GM12872 (cell line): ENCODE data around the gene SP3.
A peak's percentile ranks its signal among the peaks of the same experiment; 100 is the strongest.

Experiments
- TF ChIP-seq, protein P1 (sequence below): IDR thresholded peaks from 3 replicates; pipeline ENCODE4 v1.5.1; 2011; ENCODE audit warnings: low read depth, mild to moderate bottlenecking, low read length, moderate library complexity; ENCODE audit not compliant: insufficient read depth

SP3 gene

DNA sequence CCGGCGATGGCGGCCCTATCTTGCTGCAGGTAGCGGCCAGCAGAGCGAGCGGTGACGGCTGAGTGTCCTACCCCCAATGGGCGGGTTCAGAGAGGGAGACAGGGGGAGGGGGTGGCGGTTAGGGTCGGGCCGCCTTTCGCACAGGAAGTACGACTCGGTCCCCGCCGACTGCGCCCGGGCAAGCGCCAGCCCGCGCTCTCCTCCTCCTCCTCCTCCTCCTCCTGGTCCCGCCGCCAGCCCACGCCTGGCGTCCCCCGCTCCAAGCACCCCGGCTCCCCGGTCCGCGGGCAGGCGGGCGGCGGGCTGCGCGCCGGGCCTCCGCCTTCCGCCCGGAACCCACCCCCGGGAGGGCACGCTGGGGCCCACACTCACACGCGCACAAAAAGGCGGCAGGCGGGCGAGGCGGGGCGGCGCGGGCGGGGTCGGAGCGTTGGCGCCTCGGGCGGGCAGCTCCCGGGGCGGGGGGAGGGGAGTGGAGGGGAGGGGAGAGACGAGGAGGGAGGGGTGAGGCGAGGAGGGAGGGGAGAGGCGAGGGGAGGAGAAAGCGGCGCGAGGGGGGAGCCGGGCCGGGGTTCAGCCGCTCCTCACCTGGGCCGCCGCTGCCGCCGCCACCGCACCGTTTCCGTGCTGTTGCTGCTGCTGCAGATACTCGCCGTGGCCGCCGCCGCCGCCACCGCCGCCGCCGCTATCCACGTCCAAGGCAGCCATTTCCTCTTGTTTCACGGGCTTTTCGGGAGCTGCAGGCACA is 1.2 kb downstream of the SP3 start:
- TF ChIP-seq, protein P1, sequence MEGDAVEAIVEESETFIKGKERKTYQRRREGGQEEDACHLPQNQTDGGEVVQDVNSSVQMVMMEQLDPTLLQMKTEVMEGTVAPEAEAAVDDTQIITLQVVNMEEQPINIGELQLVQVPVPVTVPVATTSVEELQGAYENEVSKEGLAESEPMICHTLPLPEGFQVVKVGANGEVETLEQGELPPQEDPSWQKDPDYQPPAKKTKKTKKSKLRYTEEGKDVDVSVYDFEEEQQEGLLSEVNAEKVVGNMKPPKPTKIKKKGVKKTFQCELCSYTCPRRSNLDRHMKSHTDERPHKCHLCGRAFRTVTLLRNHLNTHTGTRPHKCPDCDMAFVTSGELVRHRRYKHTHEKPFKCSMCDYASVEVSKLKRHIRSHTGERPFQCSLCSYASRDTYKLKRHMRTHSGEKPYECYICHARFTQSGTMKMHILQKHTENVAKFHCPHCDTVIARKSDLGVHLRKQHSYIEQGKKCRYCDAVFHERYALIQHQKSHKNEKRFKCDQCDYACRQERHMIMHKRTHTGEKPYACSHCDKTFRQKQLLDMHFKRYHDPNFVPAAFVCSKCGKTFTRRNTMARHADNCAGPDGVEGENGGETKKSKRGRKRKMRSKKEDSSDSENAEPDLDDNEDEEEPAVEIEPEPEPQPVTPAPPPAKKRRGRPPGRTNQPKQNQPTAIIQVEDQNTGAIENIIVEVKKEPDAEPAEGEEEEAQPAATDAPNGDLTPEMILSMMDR, result no peak

DNA sequence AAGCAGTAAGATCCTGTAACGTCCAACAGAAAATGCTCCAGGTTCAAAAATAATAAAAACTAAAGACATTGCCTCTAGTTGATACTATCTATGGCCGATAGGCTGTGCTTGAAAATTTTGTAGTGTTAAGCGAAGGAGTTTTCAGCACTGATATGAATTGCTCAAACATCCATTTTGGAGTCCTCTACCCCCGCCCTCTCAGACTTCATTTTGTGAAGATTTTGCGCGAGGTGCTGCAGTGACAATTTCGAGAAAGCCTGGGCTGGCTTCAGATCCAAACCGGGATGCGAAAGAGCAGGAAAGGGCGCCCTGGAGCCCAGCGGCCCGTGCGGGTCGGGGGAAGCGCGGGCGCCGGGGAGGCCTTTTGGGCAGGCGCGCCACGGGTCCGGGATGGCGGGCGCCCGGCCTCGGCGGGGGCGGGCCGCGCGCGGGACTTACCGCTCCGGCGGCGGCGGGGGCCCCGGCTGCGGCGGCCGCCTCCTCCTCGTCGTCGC is 1.8 kb downstream of the SP3 start:
- TF ChIP-seq, protein P1, result peak; percentile 34; the same call in 1 of the 3 replicates

DNA sequence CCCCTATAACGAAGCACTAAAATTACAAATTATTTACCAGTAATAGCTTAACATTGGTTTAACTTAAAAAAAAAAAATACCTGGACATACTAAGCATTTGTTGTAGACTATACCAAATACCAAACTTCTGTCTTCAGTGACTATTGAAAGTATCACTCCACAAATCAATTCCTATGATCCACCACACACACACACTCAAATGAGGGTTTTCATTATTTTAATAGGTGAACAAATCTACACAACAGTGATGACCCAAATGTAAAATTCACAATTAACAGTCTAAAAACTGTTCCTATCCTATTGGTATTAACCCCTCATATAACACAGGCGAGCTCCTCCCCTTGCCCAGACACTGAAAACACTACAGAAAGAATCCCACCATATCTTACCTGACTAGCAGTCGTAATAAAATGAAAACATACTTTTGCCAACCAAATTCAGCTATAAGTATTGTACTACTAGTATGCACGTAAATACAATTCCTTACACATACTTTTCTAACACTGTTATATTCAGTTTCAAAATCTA is 2.5 kb downstream of the SP3 start:
- TF ChIP-seq, protein P1, result no peak

DNA sequence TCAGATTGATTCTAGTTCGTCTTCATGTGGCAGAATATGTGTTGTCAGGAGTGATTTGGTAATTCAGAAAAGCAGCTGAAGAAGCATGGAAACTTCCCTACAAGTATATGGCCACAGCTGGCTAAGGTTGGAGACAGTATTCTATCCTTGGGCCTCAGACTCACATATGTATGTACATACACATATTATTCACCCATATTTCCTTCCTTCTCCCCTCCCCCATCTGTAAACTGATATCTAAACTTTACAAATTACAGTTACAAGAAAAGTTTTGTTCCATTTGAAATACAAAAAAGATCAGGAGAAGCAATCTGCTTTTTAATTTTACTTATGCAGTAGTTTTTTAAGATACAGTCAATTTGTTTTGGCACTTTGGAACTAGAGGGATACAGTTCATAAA is 3.1 kb downstream of the SP3 start:
- TF ChIP-seq, protein P1, result no peak

DNA sequence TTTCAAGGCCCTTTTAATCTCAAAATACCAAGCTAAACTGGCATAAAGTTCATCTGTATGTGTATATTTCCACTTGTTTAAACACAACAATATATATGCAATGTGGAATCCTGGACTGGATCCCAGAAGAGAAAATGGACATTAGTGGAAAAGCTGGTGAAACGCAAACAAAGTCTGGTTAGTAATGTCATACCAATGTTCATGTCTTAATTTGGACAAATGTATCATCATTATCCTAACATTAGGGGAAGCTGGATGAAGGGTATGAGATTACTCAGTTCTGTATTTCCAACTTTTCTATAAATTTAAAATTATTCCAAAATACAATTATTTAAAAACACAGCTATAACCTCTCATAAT is 3.8 kb downstream of the SP3 start:
- TF ChIP-seq, protein P1, result no peak

DNA sequence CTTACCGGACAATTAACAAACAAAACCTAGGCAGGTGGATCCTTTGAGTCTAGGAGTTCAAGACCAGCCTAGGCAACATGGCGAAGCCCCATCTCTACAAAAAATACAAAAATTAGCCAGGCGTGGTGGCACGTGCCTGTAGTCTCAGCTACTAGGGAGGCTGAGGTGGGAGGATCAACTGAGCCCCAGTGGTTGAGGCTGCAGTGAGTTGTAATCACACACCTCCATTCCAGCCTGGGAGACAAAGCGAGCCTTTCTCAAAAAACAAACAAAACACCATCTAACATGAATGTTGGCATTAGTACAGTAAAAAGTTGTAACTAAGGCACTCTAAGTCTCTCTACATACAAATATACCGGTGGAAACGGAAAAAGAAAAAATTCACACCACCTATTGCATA is 5.3 kb downstream of the SP3 start:
- TF ChIP-seq, protein P1, result no peak

DNA sequence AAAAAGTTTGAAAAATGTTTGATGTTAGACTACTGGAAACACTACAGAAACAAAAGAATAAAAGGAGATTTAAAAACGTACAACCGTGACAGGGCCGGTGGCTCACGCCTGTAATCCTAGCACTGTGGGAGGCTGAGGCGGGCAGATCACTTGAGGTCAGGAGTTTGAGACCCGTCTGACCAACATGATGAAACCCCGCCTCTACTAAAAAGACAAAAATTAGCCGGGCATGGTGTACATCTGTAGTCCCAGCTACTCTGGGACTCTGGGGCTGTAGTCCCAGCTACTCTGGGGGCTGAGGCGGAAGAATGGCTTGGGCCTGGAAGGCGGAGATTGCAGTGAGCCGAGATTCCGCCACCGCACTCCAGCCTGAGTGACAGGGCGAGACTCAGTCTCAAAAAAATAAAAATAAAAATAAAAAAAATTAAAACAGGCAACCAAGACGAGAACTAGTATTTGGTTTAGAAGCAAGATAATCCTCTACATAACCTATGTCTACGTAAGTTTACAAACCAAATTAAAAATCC is 5.8 kb downstream of the SP3 start:
- TF ChIP-seq, protein P1, result no peak
